Activated T-cell treated with anti-CD3 and anti-CD28 coated beads, Interleukin-2, amount 50 U/mL, for 4 hours (primary cell): Measurements from ENCODE around the gene CARD19. TPM values are rescaled to one million over a fixed set of nuclear protein-coding genes. Genes with fewer than 3 reads are reported as not detected.
"Not testable (repeated sequence)": the region's sequence is repeated elsewhere in the genome, so short reads cannot be mapped to it uniquely, and the experiment has no call there.

Source experiments
- ATAC-seq, 2 donors: fragments of 200-7000 bp; cut with Tn5 transposase; one replicate each; pipeline ENCODE4 v1.10.0; 2021
- DNase-seq: peaks from one replicate; pipeline ENCODE4 v3.0.0-alpha.2; 2020
- H3K27me3 Mint-ChIP-seq: one replicate; pipeline ENCODE4 v1.8.0; 2021; ENCODE audit warnings: low read depth, mixed read lengths
- H3K36me3 Mint-ChIP-seq: one replicate; pipeline ENCODE4 v1.8.0; 2022; ENCODE audit warnings: mixed read lengths; ENCODE audit not compliant: insufficient read depth
- H3K4me1 Mint-ChIP-seq: one replicate; pipeline ENCODE4 v1.8.0; 2021; ENCODE audit warnings: low read depth, mixed read lengths
- H3K4me3 Mint-ChIP-seq: one replicate; pipeline ENCODE4 v1.8.0; 2021; ENCODE audit warnings: mild to moderate bottlenecking, moderate library complexity, mixed read lengths
- H3K9me3 Mint-ChIP-seq: one replicate; pipeline ENCODE4 v1.8.0; 2021; ENCODE audit warnings: mixed read lengths
- total RNA-seq, 3 donors: library from RNA; stranded (reverse); gene quantifications; one replicate each; pipeline ENCODE4 v1.2.1, GENCODE V29; 2021

The CARD19 gene
- total RNA-seq, 3 donors from 2014 or later, result 25.5 to 33.8 (median 28.4) TPM

DNA sequence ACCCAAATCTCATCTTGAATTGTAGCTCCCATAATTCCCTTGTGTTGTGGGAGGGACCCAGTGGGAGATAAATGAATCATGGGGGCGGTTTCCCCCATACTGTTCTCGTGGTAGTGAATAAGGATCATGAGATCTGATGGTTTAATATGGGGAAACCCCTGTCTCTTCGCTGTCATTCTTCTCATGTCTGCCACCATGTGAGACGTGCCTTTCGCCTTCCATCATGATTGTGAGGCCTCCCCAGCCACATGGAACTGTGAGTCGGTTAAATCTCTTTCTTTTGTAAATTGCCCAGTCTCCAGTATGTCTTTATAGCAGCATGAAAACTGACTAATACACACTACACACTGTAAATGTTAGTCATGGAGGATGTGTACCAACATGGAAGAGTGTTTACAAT is 50.7 kb downstream of the CARD19 start:
- peak overlapping the region; percentile 8 for H3K4me3 Mint-ChIP-seq
- not testable (repeated sequence) for H3K9me3 Mint-ChIP-seq, H3K36me3 Mint-ChIP-seq, H3K27me3 Mint-ChIP-seq
- DNase-seq (peak; percentile 35), ATAC-seq (peak; percentile 79 to 85)
- H3K4me1 Mint-ChIP-seq, result peaks cover 62% of the 10 kb centered on the region

DNA sequence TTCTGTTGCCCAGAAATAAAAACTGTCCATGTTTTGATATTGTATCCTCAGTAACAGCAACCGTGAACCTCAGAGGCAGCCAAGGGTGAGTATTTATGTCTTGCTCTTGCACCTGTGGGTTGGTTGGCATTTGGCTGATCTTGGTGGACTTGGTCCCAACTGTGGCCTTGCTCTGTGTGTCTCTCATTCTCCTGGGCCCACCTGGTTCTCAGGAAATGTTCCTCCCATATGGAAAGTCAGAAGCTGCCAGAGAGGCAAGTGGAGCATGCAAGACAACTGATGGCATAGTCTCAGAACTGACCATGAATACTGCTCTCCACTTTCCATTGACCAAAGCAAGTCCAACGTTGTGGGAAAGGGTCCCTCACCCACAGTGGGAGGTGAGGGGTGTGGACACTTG is 51.6 kb downstream of the CARD19 start:
- DNase-seq, result no peak
- H3K9me3 Mint-ChIP-seq, result peaks cover 10% of the 10 kb centered on the region
- no peak for ATAC-seq
- H3K4me3 Mint-ChIP-seq, result no peak overlapping the region
- H3K27me3 Mint-ChIP-seq, result no peaks in the 10 kb centered on the region
- peaks cover 54% of the 10 kb centered on the region for H3K4me1 Mint-ChIP-seq
- peaks cover 4% of the 10 kb centered on the region for H3K36me3 Mint-ChIP-seq

DNA sequence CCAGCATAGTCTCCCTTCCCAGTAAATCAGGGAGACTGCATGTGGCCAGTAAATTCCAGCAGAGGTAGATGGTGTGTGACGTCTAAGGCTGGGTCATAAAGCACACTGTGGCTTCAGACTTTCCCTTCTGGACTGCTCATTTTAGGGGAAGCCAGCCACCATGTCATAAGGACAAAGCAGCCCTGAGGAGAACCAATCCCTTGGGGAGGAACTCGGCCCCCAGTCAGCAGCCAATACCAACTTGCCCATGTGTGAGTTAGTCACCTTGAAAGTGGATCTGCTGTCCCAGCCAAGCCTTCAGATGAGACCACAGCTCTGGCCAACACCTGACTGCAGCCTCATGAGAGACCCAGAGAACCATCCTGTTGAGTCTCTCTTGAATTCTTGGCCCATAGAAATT is 52.7 kb downstream of the CARD19 start:
- Mint-ChIP-seq H3K4me1 (peaks cover 46% of the 10 kb centered on the region), H3K36me3 (peaks cover 4% of the 10 kb centered on the region), H3K9me3 (peaks cover 10% of the 10 kb centered on the region), H3K27me3 (no peaks in the 10 kb centered on the region), H3K4me3 (peak overlapping the region; percentile 63)
- DNase-seq, result no peak
- no peak for ATAC-seq

DNA sequence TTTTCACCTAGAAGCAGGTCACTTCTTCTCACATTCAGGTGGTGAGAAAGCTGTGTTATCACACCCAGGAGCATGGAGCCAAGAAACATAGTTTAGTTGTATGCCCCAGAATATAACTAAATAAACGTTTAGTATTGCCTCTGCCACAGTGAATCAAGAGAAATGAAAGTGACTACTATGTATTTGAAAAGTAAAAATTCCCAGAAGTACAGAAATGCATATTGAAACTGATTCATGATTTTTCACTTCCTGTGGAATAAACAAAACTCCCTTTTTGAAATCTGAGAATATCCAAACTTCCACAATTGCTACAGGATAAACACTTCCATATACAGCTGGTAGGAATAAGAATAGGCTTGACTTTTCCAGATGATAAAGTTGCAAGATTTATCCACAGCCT is 53.3 kb downstream of the CARD19 start:
- DNase-seq (no peak), ATAC-seq (peak; percentile 19 to 54)
- H3K36me3 Mint-ChIP-seq, result peaks cover 4% of the 10 kb centered on the region
- H3K4me1 Mint-ChIP-seq, result peaks cover 41% of the 10 kb centered on the region
- no peaks in the 10 kb centered on the region for H3K27me3 Mint-ChIP-seq
- H3K4me3 Mint-ChIP-seq, result peak overlapping the region; percentile 63
- H3K9me3 Mint-ChIP-seq, result peaks cover 10% of the 10 kb centered on the region

DNA sequence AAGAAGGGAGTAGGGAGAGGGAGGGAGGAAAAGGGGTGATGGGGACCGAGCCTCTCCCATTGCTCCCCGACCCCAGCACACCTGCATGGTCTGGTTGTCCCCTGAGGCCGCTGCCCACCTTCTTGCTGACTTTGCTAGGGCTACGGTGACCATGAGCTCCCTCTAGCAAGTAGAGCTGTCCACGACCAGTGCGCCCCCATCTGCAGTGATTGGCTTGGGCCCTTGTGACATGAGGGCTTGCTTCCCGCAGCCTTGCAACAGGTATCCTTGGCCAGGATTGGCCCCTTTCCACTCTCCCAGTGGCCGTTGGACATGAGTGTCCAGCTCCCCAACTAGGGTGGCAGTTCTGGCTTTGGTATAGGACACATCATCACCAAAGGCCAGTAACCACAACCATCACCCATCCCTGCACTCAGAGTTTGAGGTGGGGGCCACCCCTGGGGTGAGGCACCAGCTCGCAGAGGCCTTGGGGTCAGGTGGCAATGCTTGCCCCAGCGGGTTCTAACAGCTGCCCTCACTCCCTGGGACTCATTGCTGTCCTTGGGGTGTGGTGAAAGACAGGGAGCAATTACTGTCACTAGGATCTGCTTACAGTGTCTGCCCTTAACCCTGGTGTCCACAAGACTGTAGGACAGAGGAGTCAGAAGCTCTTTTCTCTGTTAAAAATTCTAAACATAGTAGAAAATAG is 55.2 kb downstream of the CARD19 start:
- Mint-ChIP-seq H3K27me3 (no peaks in the 10 kb centered on the region), H3K4me1 (peaks cover 38% of the 10 kb centered on the region), H3K9me3 (peaks cover 8% of the 10 kb centered on the region), H3K4me3 (no peak overlapping the region), H3K36me3 (peaks cover 2% of the 10 kb centered on the region)
- no peak for DNase-seq
- no peak for ATAC-seq

DNA sequence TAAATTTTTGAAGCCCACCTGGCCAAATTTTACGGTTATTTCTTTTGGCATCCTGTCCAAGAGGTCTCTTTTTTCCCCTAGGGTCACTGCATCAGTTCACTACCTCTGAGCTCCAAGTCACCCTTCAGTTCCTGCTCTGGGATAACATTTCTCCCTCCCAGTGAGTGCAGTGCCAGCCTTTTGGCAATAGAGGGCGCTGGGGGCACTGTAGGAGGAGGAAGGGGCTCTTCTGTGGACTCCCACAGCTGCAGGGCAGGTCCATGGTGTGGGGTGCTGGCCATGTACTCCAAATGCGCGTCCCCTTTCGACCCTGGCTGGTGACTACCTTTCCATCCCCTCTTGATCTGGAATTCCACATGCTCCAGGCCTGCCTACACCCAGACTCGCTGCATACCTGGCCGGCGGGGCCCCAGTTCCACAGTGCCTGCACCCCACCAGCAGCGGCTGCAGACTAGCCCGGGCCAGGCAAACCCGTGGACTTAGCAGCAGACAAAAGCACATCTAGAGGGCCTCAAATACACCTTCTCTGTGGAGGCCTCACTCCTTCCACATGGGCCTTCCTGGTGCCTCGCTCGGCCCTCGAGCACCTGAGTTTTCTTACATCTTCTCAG is 58.4 kb downstream of the CARD19 start:
- H3K4me1 Mint-ChIP-seq, result peaks cover 22% of the 10 kb centered on the region
- no peaks in the 10 kb centered on the region for H3K27me3 Mint-ChIP-seq
- no peaks in the 10 kb centered on the region for H3K9me3 Mint-ChIP-seq
- ATAC-seq, result no peak
- no peak overlapping the region for H3K4me3 Mint-ChIP-seq
- no peak for DNase-seq
- H3K36me3 Mint-ChIP-seq, result no peaks in the 10 kb centered on the region

DNA sequence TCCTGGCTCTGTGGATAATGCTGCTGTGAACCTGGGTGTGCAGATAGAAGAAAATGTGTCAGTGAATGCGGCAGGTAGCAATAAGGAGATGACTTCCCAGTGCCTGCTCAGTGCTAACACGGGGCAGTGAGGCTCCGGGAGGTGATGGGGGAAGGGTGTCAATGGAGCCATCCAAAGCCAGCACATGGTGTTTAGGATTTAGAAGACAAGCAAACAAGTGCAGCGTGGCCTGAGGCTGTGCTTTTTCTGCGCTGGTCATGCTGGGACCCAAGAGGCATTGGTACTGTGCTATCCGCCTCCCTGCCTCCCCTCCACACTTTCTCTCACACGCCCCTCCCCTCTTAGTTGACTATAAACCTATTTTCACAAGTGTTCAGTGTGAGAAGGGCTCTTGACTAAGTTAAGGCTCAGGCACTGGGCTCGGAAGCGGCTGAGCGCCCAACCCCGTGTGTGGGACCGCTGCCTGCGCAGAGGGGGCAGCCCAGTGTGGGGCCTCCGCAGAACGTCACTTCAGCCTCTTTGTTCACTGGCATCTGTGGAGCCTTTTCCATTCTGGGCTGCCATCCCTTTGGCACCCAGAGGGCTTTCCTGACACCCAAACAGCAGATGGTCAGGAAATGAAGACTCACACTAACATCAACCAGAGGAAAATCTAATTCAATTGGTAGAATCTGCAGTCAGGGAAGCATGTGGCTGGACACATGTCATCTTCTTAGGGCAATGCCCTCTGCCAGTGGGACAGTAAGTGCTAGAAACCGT is 59.9 kb downstream of the CARD19 start:
- peak in 1 of 2 donors; percentile 4 for ATAC-seq
- H3K9me3 Mint-ChIP-seq, result no peaks in the 10 kb centered on the region

DNA sequence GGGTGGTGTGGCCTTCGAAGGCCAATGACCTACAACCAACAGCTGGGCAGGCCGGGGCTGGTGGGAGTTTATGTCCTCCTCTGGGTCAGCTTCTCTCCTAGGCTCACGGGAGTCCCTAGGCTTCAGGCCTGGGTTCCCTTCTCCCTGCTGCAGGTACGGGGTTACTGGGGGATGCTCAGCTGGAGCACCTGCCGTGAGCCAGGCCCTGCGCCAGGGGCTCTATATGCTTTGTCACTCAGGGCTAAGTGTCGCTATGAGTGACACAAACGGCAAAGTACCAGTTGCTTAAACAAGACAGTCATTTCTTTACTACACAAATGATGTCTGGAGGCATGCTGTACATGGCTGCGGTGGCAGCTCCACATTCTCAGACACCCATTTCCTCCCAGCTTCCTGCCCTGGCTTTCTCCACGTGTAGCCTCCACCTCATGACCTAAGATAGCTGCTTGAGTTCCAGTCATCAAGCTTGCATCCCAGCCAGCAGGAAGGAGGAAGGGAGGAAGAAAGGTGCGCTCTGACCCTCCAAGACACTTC is 60.5 kb downstream of the CARD19 start:
- ATAC-seq (peak; percentile 82 to 83), DNase-seq (no peak)
- Mint-ChIP-seq H3K36me3 (no peaks in the 10 kb centered on the region), H3K4me3 (no peak overlapping the region), H3K9me3 (no peaks in the 10 kb centered on the region), H3K4me1 (peaks cover 18% of the 10 kb centered on the region), H3K27me3 (no peaks in the 10 kb centered on the region)

More for the DNA sequence above, 59.9 kb downstream of the CARD19 start:
- Mint-ChIP-seq H3K4me1 (peaks cover 18% of the 10 kb centered on the region), H3K36me3 (no peaks in the 10 kb centered on the region), H3K4me3 (no peak overlapping the region), H3K27me3 (no peaks in the 10 kb centered on the region)
- DNase-seq, result no peak

DNA sequence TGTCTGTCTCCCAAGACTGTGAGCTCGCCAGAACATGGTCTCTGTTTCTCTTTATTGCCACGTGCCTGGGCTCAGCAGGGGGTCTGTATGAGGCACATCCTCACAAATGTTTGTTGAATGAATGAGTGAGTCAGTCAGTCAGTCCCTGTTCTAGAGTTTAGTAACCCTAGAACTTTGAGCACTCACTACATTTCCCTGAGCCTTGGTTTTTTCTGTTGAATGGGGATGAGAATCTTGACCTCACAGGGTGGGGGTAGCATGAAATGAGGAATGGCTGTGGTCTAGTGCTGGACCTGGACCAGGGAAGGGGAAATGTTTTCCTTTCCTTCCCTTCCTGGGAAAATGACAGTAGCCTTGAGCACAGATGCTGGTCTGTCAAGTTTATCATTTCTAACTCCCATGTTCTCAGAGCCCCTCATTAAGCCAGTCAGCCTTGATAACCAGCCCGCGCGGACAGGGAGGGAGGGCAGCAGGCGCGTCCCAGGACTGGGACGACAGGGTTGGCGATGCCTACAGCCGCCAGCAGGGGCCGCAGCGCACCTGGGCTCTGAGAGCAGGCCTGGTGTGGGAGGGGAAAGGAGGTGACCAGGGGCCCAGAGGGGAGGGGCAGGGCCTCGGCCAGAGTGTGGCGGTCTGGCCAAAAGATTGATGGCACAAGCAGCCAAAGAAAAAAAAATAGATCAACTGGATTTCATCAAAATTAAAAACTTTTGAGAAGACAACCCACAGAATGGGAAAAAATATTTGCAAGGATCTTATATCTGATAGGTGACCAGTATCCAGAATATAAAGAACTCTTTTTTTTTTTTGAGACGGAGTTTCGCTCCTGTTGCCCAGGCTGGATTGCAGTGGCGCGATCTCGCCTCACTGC is 63.8 kb downstream of the CARD19 start:
- peak; percentile 67 for DNase-seq
- Mint-ChIP-seq H3K4me1 (peaks cover 16% of the 10 kb centered on the region), H3K27me3 (no peaks in the 10 kb centered on the region), H3K9me3 (no peaks in the 10 kb centered on the region), H3K36me3 (no peaks in the 10 kb centered on the region), H3K4me3 (no peak overlapping the region)
- ATAC-seq, result peak; percentile 71 to 81

DNA sequence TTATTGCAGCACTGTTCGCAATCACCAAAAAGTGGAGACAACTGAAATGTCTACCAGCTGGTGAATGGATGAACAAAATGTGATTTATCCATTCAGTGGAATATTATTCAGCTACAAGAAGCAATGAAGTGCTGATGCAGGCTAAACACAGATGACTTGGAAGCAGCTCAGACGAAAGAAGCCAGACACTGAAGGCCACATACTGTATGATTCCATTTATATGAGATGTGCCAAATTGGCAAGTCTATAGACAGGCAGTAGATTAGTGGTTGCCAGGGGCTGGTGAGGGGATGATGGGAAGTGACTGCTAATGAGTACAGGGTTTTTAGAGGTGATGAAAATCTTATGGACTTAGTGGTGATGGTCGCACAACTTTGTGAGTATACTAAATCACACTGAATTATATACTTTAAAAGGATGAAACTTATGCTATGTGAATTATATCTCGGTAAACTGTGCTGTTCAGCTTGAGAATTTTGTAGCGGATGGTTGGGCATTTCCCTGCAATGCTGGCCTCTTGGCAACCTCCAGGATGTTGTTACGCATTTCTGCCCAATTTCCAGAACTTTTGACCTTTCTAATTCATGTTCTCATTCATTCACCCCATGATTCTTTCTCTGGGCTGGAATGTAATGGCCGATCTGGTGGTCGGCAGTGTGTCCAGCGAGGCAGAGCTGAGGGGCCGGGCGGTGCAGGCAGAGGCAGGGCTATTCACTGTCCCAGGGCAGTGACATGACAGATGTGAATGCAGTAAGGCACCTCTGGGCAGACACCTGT is 66.0 kb downstream of the CARD19 start:
- ATAC-seq, result no peak
- Mint-ChIP-seq H3K27me3 (no peaks in the 10 kb centered on the region), H3K4me1 (peaks cover 4% of the 10 kb centered on the region), H3K4me3 (no peak overlapping the region), H3K36me3 (no peaks in the 10 kb centered on the region), H3K9me3 (no peaks in the 10 kb centered on the region)
- no peak for DNase-seq

Other genes starting within 250 kb of the CARD19 start
- 1 to 10 TPM; 4.1 to 4.8 (median 4.6) TPM for gene ZNF484, start 218.2 kb upstream of the CARD19 start, total RNA-seq
- 10 to 100 TPM; 32.5 to 36.3 (median 32.6) TPM for gene FGD3, start 148.7 kb upstream of the CARD19 start, total RNA-seq
- gene SUSD3, start 37.5 kb upstream of the CARD19 start, total RNA-seq, result 1 to 10 TPM; 7.7 to 9.5 (median 9.4) TPM
- gene NINJ1, start 38.0 kb downstream of the CARD19 start, total RNA-seq, result 10 to 100 TPM; 48.6 to 69.8 (median 50.1) TPM
- 1 to 10 TPM; 2.7 to 3.3 (median 3.0) TPM for gene WNK2, start 87.9 kb downstream of the CARD19 start, total RNA-seq